Left lobe of liver (tissue), 2 donors: ENCODE results near the gene UAP1L1. TPM values are rescaled to one million over a fixed set of nuclear protein-coding genes. Genes with fewer than 3 reads are reported as not detected.

Experiments used
- ATAC-seq: fragments of 200-7000 bp; cut with Tn5 transposase; one replicate; pipeline ENCODE4 v1.9.1; 2020; ENCODE audit warnings: mild to moderate bottlenecking, moderate library complexity
- DNase-seq: peaks from one replicate; pipeline ENCODE4 v3.0.0-alpha.2; 2020; ENCODE audit warnings: low spot score
- total RNA-seq: library from RNA; stranded (reverse); gene quantifications from one replicate; pipeline ENCODE4 v1.2.1, GENCODE V29; 2021
- donor health status: DM: no; HTN: no; CAD: no; lungs with moderate emphysema.
- donor health status: DM: no; HTN: yes; CAD: no.

Gene UAP1L1
- total RNA-seq, 1 donor from 2014 or later = 1.8 TPM

DNA sequence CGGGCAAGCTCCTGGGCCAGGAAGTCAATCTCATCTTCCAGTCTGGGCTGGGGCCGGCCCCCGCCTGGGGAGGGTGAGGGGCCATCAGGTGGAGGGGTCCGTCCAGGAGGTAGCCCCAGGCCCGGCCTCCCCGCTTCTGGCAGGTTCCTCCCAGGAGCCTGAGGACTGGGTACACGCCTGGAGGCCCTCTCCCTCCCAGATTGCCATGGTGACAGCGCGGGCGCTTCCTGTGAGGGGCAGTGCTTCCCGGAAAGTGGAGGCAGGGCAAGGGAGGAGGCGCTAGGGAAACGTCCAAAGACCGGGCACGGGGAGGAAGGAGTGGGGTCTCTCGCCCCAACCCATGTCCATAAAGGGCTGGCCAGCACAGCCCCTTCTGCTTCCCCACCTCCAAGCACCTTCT lies 36.2 kb upstream of the UAP1L1 start:
- no peak for DNase-seq
- ATAC-seq = peak; percentile 19

DNA sequence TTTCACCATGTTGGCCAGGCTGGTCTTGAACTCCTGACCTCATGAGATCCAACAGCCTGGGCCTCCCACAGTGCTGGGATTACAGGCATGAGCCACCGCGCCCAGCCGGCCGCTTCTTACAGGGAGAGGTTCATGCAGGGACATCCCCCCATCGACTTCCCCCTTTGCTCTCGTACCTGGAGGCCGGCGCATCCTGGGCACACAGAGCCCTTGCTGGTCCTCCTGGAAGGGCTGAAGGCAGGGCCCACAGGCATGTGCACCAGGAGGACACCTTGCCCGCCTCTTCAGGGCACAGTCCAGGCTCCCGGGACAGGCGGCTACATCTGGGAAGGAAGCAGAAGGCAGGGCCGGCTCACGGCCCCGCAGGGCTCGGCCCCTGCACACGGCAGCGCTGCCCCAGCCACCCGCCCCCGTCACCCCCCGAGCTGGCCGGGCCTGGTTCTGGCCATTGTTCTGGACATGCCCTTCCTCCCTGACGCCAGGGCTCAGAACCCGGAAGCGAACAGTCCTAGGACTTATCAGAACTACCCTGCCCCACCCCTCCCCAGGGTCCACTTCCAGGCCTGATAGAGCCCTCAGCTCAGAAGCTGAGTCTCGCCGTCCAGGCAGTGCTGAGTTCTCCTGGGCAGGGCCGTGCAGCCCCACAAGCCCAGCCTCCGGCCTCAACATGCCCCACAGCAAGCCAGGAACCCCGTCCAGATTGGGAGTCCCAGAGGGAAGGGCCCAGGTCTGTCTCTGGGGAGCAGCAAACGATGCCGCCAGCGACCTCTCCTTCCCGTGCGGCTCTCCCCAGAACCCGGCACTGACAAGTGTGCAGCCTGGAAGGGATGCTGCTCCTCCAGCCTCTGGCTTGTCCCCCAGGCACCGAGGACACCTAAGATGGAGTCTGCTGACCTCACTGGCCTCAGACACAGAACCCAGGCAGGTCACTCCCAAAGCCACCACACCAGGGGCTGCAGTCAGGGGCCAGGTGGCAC lies 34.3 kb upstream of the UAP1L1 start:
- no peak for DNase-seq

DNA sequence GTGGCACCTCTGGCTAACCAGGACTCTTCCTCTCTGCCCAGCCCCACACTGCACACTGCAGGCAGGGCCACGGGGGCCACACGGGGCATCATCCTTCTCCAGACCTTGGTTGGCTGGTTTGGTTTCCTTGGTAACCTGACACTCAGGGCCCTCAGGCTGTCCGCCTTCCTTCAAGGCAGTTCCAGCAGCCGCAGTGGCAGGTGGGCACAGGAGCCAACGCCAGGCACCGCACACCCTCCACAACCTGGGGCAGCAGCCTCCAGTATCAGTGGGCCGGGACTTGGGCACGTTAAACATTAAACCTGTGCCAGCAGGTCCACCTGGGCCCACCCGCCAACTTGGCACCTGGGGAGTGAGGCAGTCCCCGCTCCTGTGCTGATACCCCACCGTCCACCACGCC lies 33.3 kb upstream of the UAP1L1 start:
- DNase-seq (no peak), ATAC-seq (no peak)

More for the DNA sequence above, 34.3 kb upstream of the UAP1L1 start:
- ATAC-seq = peak; percentile 35

DNA sequence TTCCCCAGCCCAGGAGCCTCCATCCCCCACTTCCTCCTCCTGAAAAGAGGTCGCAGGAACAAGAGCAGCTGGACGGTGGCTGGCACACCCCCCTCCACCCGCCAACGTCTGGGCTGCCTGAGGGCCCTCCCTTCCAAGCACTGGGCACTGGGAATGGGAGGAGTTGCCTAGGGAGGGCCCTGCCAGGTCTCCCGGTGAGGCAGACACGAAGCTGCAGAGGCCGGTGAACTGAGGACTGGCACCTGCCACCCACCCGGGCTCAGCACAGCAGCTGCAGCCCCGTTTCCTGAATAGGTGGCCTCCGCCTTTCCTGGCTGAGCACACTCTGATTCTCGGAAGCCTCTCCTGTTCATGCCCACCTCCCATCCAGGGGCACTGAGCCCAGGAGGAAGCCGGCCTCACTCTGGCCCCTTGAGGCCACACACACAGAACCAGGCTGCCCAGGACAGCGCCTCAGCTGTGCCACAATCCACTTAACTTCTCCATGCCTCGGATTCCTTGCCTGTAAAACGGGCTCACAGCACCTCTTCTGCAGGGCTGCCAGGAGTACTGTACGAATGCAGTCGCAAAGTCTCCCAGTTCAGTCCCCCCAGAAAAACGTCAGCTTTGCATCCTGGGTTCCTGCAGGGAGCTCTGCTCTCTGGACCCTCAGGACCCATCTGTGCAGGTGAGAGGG lies 32.7 kb upstream of the UAP1L1 start:
- no peak for DNase-seq
- no peak for ATAC-seq

DNA sequence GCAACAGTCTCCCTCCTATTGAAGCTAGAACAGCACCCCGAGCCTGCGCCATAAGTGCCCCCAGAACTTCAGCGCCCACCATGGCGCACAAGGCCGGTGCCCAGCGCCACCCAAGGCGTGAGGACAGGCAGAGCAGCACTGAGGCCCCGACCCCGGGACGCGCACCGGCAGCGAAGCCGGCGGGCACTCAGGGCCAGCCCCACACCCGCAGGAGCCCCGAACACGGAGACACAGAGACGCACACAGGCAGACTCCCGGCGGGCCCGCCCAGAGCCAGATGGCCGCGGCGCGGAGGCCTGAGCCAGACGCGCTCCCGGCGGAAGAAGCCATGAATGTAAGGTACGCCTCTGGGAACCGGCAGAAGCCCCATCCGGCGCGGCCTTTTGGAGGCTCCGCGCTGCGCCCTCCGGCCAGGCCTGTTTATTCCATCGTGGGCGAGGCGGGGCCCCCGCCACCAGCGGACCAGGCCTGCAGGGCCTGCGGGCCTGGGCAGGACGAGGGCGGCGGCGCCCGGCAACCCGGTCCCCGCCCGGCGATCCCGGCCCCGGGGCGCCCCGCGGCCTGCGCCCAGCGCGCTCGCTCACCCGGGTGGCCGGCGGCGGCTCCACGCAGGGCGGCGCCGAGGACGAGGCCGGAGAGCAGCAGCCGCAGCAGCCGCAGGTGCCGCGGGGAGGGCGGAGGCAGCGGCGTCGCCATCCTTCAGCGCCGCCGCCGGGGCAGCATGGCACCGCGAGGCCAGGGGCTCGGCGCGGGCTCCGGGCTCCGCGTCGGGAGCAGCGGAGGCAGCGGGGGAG lies 31.8 kb upstream of the UAP1L1 start:
- ATAC-seq = no peak
- DNase-seq = no peak

DNA sequence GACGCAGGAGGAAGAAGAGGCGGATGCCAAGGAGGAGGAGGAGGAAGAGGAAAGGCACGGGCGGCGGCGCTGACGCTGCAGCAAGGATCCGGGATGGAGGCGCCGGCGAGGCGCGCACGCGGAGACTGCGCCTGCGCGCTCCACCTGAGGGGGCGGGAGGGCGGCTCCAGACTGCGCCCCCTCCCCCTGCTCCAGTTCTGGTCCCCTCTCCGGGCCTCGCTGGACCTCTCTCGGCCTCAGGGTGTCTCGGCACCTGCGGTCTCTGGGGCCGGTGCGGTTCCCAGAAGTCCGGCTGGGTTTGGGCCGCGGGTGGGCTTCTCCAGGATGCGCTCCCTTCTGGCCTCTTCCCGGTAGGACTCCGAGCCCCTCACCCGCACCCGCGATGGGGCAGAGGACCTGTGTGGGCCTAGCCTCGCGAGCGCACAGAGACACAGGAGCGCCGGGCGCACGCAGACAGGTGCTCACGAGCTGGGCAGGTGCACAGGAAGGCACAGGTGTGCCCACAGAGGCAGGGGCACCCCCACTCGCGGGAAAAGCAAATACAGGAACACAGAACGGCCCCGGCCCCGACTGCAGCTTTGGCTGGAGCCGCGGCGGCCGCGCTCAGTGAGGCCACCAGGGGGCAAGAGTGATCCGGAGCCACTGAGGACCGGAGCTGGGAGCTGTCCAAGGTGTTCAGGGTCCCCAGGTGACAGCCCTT lies 31.1 kb upstream of the UAP1L1 start, which contains the start of gene NPDC1:
NPDC1 (minus strand) TSS at position 90 of the 700 bp plus-strand sequence. CDS start 188 bp downstream, outside the sequence.
- ATAC-seq (peak; percentile 70), DNase-seq (peak; percentile 78)

DNA sequence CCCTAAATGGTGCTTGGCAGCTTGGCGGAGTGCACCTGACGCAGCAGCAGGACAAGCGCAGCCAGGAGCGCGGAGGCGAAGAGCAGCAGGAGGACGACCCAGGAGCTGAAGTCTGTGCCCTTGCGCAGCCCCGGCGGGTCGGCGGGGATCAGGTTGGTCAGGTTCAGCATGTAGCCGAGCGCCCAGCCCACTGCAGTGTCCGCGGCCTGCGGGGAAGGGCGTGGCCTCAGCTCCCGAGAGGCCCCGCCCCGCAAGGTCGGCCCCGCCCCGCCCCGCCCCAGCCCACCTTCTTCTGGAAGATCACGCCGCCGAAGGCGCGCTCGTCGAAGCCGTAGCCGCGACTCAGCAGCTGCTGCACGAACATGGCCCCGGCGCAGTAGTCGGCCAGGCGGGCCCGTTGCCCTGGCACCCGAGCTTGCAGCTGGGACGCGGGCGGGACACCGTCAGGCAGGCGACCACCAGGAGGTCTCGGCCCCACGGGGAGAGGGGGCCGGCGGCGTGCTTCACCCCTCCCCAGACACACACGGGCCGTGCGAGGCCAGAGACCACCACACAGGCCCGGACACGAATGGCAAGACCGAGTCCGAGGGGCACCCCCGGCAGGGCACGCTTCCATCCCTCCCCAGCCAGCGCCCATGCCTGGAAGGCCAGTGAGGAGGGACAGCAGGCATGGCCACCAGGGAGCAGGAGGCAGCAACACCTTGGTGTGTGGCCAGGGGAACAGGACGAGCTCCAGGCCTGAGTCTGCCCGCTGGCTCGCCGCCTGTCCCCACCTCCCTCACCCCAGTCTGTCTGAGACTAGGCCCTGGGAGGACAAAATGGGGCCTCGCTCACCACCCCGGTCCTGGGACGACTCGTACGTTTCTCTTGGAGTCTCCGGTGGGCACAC lies 28.4 kb upstream of the UAP1L1 start:
- peak; percentile 70 for ATAC-seq
- no peak for DNase-seq

DNA sequence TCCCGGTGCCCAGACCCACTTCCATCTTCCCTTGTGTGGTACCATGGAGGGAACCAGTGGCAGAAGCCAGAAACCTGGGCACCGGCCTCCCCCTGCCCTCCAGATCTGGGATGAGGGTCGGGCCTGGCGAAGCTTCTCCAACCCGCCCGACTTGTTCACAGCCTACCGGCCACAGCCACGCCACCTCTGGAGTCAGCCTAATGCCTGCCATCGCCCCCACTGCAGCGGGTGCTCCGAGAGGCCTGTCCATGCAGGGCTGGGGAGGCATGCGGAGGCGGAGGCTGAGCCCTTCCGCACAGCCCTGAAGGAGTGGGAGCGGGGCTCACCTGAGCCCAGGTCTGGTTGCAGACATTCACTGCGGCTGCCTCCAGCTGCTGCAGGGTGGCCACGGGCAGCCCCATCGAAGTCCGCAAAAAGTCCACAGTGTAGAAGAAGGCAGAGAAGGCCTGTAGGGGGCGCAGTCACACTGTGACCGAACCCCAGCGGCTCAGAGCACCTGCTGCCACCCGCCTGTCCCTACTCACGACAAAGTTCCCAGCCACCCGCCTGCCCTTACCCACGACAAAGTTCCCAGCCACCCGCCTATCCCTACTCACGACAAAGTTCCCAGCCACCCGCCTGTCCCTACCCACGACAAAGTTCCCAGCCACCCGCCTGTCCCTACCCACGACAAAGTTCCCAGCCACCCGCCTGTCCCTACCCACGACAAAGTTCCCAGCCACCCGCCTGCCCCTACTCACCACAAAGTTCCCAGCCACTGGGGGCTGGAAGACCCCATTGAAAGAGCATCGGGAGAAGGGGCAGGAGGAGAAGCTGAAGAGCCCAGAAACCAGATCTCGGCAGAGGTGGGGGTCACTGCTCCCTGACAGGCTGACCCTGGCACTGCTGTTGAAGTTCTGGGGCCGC lies 27.5 kb upstream of the UAP1L1 start:
- ATAC-seq (peak; percentile 47), DNase-seq (no peak)

DNA sequence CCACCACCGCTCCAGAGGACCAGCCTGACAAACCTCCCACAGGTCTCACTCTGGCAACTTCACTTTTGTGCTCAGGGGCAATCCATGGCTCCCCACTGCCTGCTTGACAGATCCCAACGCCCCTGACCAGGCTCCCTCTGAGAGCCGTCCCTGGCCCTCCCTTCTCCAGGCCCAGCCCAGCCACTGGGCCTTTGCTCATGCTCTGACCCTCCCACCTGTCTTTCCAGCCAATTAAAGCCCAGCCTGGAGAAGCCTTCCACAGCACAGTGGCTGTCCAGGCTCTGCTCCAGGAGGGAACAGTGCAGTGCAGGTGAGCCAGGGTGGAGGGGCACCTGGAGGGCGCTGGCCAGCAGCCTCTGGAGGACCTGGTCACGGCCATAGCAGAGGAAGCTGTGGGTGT lies 26.7 kb upstream of the UAP1L1 start:
- no peak for ATAC-seq
- no peak for DNase-seq

DNA sequence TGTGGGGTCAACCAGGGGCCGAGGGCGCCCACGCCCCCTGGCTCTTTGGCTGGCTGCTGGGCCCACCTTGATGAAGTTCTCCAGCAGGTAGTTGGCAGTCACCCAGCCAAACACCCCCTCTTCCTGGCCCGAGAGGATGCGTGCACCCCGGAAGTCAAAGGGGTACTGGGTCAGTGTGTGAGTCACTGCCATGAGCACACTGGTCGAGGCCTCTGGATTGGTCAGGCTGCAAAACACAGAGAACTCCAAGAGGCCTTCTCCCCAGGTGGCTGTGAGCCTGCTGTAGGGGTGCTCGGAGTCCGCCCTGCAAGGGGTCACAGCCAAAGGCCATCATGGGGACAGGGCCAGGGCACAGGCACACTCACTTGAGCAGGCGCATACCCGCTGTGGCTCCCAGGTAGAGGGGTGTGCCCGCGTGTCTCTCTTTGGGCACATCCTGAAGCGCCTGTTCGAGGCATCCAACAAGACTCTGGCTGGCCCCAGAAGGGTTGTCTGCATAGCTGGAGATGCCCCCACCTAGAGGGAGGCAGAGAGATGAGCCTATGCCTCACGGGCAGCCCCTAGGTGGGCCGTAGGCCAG lies 26.1 kb upstream of the UAP1L1 start:
- no peak for DNase-seq
- no peak for ATAC-seq

DNA sequence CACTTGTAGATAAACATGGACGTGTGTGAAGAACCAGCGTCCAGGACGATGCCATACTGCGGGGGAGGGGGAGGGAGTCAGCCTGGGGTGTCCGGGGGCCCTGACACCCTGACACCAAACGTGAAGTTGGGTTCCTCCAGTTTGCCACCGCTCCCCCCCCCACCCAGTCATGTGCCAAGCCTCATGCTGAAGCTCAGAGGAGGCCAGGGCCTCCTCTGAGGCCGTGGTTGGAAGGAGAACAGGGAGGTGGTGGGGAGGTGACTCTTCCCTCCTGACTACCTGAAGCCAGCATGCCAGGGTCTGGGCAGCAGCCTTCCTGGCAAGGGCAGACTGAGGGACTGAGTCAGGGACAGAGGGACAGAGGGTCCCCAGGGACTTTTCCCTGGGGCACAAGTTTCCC lies 25.0 kb upstream of the UAP1L1 start:
- DNase-seq = no peak
- no peak for ATAC-seq

DNA sequence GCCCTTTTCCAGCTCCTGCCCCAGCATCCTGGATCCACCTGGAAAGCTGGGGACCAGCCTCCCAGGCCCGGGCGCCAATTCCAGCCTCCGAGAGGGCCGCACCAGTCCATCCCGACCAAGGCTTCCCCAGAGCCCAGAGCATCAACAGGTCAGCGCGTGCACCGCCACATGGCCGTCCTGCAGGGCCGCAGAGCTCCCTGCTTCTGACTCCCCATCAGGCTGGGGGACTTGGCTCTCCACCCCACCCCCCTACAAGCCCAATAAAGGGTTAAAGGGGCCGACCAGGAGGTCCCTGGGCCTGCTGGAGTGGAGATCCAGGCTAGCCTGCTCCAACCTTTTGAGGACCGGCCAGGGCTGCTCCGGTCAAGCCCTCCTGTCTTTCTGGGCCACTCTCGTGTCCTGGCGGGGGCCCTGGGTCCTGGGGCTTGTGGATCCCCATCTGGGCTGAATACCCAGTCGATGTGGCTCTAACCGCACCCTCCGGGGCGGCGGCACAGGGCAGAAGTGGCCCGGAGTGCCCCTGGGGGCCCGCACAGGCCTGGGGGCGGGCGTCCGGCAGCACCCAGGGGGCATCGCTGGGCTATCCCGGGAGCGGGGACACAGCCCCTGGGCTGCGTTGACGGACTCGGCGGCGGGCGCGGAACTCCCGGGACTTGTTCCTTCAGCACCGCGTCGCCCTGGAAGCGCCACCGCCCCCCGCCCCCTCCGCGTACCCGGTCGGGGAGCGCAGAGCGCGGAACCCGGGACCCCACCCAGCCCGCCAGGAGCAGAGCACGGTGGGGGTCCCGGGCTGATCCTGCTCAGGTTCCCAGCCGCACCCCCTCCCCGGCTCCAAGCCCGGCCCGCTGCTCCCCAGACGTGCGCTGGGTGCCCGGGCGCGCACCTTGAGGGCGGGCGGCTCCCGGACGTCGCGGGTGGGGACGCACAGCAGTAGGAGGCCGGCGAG lies 24.0 kb upstream of the UAP1L1 start:
- no peak for DNase-seq

DNA sequence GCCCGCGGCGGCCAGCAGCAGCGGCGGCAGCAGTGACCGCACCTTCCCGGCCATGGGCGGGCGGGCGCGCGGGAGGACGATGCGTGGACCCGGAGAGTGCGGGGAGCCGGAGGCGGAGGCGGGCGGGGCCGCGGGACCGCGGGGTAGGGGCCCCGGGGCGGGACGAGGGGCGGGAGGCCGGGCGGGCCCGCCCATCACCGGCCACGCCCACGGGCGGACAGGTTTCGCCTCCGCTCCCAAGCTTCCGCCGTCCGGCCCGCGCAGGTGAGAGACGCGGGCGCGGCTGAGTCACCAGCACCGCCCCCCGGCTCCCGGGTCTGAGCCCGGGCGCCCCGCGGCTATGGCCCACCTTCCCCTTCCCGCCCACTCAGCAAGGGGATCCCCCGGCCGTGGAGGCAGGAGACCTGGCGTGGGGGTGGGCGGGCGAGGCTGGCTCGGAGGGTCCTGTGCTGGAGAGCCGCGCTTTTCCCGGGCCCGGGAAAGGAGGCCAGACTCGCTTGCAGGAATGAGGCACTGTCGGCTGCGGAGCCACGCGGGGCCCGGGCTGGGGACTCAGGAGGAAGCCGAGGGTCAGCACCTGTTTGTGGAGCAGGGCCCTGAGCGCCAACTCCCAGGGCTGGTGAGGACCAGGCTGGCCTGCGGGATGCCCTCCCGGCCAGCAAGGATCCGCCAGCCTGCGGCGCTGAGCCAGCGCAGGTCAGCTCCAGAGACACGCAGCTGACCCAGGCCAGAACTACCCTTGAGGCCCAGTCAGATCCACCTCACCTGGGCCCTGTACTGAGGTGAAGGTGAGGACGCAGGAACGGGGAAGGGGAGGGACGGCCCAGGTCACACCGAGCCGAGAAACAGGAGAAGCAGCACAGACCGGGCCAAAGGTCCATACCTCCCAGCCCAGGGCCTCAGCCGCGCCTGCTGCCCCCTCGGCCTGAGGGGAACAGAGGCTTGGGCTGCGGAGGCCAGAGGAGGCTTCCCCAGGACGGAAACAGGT lies 23.1 kb upstream of the UAP1L1 start, which contains the start of gene ENTPD2:
ENTPD2 (minus strand) TSS at position 118 of the 988 bp plus-strand sequence; CDS start at position 54, 64 bp downstream.
- ATAC-seq (peak; percentile 71), DNase-seq (peak; percentile 84)

More for the DNA sequence above, 24.0 kb upstream of the UAP1L1 start:
- ATAC-seq = no peak

DNA sequence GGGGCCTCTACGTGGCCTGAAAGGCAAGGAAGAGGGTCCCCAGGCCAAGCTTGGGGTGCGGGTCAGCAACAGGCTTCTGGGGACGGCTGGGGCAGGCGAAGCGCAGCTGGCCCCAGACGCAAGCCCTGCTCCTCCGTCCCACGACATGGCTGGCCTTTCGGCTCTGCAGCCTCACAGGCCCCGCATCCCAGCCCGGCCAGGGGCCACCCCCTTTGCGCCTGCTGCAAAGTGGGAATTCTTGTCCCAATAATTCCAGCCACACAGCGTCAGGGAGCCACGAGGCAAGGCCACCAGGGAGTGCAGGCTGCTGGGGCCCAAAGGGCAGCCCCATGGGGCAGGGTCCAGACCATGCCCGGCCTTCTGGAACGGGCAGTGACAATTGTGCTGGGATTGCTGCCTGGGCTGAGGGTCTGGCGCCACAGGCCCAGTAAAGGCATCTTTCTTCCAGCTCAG lies 22.4 kb upstream of the UAP1L1 start:
- DNase-seq (peak; percentile 87), ATAC-seq (peak; percentile 73)
